Activated T-helper 2 cell treated with anti-CD3 and anti-CD28 coated beads, Interferon-gamma antibody, Interleukin-2, Interleukin-4, amounts not matched to agents 10 μg/mL and 5 μg/mL and 100 μg/mL, durations not matched to agents 14 hours and 24 hours and 36 hours (primary cell): Measurements from ENCODE around the gene SYTL3. TPM values are rescaled to one million over a fixed set of nuclear protein-coding genes. Genes with fewer than 3 reads are reported as not detected.

ENCODE experiments used
- DNase-seq: peaks from one replicate; pipeline ENCODE4 v3.0.0; 2021; ENCODE audit warnings: low spot score
- H3K27ac Mint-ChIP-seq: one replicate; pipeline ENCODE4 v1.8.0; 2021; ENCODE audit warnings: mixed read lengths
- H3K27me3 Mint-ChIP-seq: one replicate; pipeline ENCODE4 v1.8.0; 2021; ENCODE audit warnings: low read depth, mixed read lengths
- H3K36me3 Mint-ChIP-seq: one replicate; pipeline ENCODE4 v1.8.0; 2021; ENCODE audit warnings: low read depth, mixed read lengths
- H3K4me1 Mint-ChIP-seq: one replicate; pipeline ENCODE4 v1.8.0; 2021; ENCODE audit warnings: low read depth, mixed read lengths
- H3K4me3 Mint-ChIP-seq: one replicate; pipeline ENCODE4 v1.8.0; 2021; ENCODE audit warnings: low read depth, mild to moderate bottlenecking, moderate library complexity, mixed read lengths
- H3K9me3 Mint-ChIP-seq: one replicate; pipeline ENCODE4 v1.8.0; 2021; ENCODE audit warnings: mixed read lengths
- intact Hi-C: fragments of 100-400 bp; cut with micrococcal nuclease; formaldehyde crosslinking; loops from one replicate; pipeline ENCODE4 v1.15.1; 2023
- total RNA-seq: library from RNA; stranded (reverse); gene quantifications from 2 replicates; pipeline ENCODE4 v1.2.3, GENCODE V29; 2022

The SYTL3 gene
- total RNA-seq, 1 donor from 2014 or later: 232 TPM

DNA sequence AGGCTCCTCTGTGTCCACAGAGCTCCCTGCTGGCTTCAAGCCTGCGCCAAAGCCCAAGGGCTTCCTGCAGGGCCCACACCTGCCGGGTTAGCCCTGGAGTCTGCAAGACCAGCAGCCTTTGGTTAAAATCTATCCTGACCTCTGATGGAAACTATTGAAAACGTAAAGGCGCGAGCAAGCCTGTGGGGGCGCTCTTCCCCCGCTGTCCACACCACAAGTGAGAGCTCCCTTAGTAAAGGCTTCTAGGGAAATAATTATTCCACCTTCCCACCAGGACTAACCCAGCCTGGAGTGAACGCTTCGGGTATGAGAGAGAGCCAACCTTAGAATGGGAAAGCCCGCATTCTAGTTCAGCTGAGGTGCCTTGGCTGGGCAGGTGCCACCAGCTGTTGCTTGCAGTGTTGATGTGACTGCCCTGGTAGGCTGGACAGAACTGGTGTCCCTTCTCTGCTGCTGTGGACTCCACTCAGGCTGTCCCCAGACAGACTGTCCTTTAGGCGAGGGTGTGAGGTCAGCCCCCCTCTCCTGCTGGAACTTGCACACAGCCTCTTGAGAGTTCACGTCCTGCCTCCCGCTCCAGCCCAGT, 68.7 kb downstream of the SYTL3 start:
- peaks cover 88% of the 10 kb centered on the region for H3K36me3 Mint-ChIP-seq
- no peaks in the 10 kb centered on the region for H3K27me3 Mint-ChIP-seq
- DNase-seq: no peak
- no peak overlapping the region for H3K27ac Mint-ChIP-seq
- intact Hi-C loops: no loop called here
- no peak overlapping the region for H3K4me3 Mint-ChIP-seq
- H3K9me3 Mint-ChIP-seq: no peaks in the 10 kb centered on the region
- H3K4me1 Mint-ChIP-seq: peaks cover 56% of the 10 kb centered on the region

DNA sequence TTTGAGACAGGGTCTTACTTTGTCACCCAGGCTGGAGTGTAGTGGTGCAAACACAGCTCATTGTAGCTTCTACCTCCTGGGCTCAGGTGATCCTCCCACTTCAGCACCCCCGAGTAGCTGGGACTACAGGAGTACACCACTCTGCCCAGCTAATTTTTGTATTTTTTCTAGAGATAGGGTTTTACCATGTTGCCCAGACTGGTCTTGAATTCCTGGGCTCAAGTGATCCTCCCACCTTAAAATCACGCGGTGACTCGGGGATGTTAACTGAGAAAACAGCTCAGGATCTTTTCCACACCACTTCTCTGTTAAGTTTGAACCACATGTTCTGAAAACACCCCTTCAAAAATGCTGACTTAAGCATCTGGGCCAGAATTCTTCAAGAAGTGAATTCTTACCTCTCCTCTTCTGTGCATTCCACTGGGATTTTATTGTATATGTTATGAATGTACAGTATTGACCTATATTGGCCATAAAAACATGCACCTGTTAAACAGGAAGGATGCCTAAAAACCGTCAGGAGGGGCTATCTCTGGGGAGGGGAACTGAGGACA, 72.4 kb downstream of the SYTL3 start:
- H3K4me3 Mint-ChIP-seq: no peak overlapping the region
- peaks cover 87% of the 10 kb centered on the region for H3K36me3 Mint-ChIP-seq
- no peak for DNase-seq

DNA sequence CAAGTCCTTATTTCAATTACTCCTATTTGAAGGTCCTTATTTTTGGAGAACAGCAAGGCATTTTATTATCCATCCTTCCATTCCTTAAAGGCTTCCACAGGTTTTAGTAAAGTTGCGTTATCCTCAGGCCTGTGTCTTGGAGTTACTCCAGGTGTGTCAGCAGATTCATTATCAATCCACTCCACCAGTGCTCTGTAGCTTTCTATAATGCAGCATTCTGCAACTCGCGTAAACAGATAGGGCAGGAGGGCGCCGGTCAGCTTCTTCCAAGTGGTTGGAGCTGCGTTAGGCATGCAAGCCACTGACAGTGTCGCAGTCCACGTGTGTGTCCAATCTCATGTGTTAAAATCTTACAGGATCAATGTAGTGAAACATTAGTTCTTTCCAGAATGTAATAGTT, 75.8 kb downstream of the SYTL3 start:
- H3K27ac Mint-ChIP-seq: no peak overlapping the region
- peaks cover 13% of the 10 kb centered on the region for H3K4me1 Mint-ChIP-seq
- intact Hi-C loops: no loop called here
- no peak for DNase-seq
- H3K27me3 Mint-ChIP-seq: no peaks in the 10 kb centered on the region
- H3K36me3 Mint-ChIP-seq: peaks cover 84% of the 10 kb centered on the region
- H3K9me3 Mint-ChIP-seq: no peaks in the 10 kb centered on the region
- H3K4me3 Mint-ChIP-seq: no peak overlapping the region

More for the DNA sequence above, 72.4 kb downstream of the SYTL3 start:
- Mint-ChIP-seq H3K27ac (no peak overlapping the region), H3K9me3 (no peaks in the 10 kb centered on the region), H3K4me1 (peaks cover 37% of the 10 kb centered on the region), H3K27me3 (no peaks in the 10 kb centered on the region)
- intact Hi-C loops: no loop called here

DNA sequence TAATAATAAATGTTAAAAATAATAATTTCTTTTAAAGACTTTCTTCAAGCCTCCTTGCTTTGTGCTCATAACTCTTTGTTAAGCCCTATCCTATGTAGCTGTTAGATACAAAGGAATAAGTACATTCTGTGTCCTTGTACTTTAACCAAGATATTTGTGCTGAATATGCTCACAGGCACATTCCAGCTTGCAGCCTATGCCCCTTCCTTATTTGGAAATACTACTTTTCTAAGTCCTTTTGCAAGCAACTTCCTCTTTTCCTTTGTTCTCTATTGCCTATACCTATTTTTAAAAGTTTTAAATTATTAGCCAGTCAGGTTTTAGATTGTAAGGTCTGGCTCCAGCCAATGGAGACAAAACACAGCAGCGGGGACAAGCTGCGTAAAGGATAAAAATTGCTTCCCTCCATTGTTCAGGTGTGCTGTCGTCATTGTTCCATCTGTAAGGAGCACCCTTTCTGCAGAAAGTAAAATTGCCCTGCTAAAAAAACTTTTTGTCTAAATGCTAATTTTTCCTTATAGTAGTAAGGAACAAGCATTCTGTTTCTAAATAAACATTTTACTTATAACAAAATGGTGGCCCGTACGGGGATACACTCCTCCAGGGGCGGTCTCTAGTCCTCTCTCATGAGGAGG, 80.2 kb downstream of the SYTL3 start:
- peaks cover 89% of the 10 kb centered on the region for H3K36me3 Mint-ChIP-seq
- intact Hi-C loops: no loop called here
- H3K4me1 Mint-ChIP-seq: peaks cover 8% of the 10 kb centered on the region
- H3K27ac Mint-ChIP-seq: no peak overlapping the region
- H3K4me3 Mint-ChIP-seq: no peak overlapping the region
- no peak for DNase-seq
- no peaks in the 10 kb centered on the region for H3K27me3 Mint-ChIP-seq
- no peaks in the 10 kb centered on the region for H3K9me3 Mint-ChIP-seq

DNA sequence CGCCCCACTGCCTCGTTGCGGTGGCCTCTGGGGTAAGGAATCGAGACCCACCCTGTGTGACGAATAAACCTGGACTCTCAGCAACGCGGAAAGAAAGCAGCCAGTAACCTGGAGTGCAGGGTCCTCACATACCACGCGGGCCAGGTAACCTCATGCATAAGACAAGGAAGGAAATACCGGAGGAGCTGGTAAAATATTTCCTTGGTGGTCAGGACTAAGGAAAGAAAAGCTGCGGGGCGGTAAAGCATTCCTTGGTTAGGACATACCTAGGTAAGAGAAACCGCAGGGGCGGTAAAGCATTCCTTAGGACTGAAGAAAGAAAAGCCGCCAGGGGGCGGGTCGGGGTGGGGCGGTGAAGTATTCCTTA, 80.7 kb downstream of the SYTL3 start:
- intact Hi-C loops: no loop called here
- no peak overlapping the region for H3K27ac Mint-ChIP-seq
- DNase-seq: no peak
- peaks cover 11% of the 10 kb centered on the region for H3K4me1 Mint-ChIP-seq
- H3K36me3 Mint-ChIP-seq: peaks cover 88% of the 10 kb centered on the region
- H3K4me3 Mint-ChIP-seq: no peak overlapping the region
- no peaks in the 10 kb centered on the region for H3K27me3 Mint-ChIP-seq
- H3K9me3 Mint-ChIP-seq: no peaks in the 10 kb centered on the region

DNA sequence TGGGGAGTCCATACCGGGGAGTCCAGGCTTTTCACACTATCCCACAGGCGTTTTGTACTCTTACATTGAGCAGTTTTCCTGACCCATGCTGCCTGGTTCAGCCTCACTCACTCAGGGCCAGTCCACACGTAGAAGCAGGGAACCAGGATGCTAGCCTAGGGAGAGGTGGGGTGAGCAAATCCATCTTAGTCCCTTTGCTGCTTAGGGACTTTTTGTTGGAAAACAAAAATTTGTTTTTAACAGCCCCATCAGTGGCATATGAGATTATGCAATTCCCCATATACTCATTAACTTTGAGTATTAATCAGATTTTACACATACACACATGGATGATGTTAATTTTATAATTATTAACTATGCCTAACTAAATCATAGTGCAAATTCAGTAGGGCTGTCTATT, 85.2 kb downstream of the SYTL3 start:
- Mint-ChIP-seq H3K36me3 (peaks cover 95% of the 10 kb centered on the region), H3K4me1 (peaks cover 15% of the 10 kb centered on the region), H3K9me3 (peaks cover 19% of the 10 kb centered on the region), H3K4me3 (no peak overlapping the region), H3K27me3 (no peaks in the 10 kb centered on the region), H3K27ac (no peak overlapping the region)
- no peak for DNase-seq
- intact Hi-C loops: no loop called here

DNA sequence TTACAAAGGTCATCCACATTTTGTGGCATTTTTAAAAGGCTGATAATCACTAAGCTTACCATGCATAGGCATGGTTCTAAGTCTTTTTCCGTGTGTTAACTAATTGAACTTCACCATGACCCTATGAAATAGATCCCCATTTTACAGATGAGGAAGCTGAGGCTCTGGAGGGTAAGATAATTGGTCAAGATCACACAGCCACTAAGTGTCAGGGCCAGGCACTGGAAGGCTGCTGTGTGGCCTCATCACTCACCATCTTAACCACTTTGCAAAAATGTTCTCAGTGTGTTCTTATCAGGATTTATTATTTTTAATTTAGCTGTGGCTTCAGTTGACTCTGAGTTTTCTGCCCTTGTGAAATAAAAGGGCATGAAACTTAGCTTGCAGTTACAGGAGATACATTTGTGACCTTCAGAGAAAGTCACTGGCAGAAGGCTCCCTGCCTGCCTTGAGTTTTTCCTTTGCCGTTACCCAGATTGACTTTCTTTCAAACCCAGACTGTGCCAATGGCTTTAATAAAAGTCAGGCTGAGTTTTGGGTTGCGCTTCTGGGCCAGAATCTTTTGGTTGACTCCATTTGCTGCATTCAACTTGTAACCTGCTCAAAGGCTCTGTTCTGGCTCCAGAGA, 87.3 kb downstream of the SYTL3 start:
- no peaks in the 10 kb centered on the region for H3K27me3 Mint-ChIP-seq
- peaks cover 19% of the 10 kb centered on the region for H3K9me3 Mint-ChIP-seq
- H3K4me3 Mint-ChIP-seq: no peak overlapping the region
- H3K27ac Mint-ChIP-seq: no peak overlapping the region
- intact Hi-C loops: no loop called here
- H3K36me3 Mint-ChIP-seq: peaks cover 94% of the 10 kb centered on the region
- DNase-seq: no peak
- H3K4me1 Mint-ChIP-seq: peaks cover 15% of the 10 kb centered on the region

DNA sequence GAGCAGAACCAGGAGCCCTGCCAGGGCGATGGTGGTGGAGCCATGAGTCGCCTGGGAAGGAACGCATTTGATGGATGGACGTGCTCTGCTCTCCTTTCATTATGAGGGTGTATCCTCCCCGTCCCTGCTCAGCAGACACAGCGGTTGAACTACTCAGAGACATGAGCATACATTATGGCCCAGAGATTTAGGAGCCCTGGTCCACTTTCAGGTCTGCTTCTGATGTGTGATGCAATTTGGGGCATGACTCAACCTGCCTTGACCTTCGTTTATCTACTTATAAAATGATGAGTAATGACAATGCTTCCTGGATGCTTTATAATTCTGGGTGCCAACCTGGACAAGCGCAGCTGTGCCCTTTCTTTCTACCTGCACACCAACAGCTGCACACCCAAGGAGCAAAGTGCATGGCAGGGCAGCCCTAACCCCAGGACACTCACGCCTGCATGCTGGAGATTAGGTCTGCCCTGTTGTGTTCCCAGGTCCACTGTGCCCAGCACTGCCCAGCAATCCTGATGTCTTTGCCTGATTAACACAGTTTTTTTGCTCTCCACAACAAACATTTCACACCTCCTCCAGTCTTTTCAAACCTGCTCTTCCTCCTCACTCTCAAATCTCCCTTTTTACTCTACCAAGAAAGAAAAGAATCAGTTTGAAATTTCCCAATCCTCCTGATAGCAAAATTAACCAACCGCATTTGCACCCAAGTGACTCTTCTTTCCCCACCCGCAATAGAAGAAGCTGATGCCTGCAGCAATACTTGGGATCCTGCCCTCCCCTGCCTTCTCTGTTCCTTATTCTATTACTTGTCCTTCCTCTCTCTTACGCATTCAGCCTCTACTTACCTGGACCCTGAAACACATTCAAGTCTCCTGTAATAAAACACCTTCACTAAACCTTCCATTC, 88.1 kb downstream of the SYTL3 start:
- no peak for DNase-seq
- intact Hi-C loops: no loop called here
- Mint-ChIP-seq H3K4me1 (peaks cover 15% of the 10 kb centered on the region), H3K27me3 (no peaks in the 10 kb centered on the region), H3K36me3 (peaks cover 92% of the 10 kb centered on the region), H3K4me3 (no peak overlapping the region), H3K27ac (peak overlapping the region; percentile 8), H3K9me3 (peaks cover 19% of the 10 kb centered on the region)

DNA sequence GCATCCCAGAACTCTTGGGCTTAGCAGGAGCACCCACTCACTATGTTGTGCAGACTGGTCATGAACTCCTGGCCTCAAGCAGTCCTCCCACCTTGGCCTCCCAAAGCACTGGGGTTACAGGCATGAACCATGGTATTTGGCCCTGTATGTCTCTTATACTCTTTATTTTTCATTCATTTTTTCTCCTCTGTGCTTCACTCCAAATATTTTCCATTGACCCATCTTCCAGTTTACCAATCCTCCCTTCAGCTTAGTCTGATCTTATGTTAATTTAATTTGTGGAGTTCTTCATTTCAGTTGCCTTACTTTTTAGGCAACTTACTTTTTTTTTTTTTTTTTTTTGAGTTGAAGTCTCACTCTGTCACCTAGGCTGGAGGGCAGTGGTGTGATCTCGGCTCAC, 89.8 kb downstream of the SYTL3 start:
- peaks cover 19% of the 10 kb centered on the region for H3K9me3 Mint-ChIP-seq
- no peak overlapping the region for H3K4me3 Mint-ChIP-seq
- intact Hi-C loops: no loop called here
- H3K27me3 Mint-ChIP-seq: no peaks in the 10 kb centered on the region
- H3K36me3 Mint-ChIP-seq: peaks cover 90% of the 10 kb centered on the region
- no peak for DNase-seq
- H3K4me1 Mint-ChIP-seq: peaks cover 11% of the 10 kb centered on the region
- no peak overlapping the region for H3K27ac Mint-ChIP-seq

- Mint-ChIP-seq H3K27ac (no peak overlapping the region), H3K4me1 (peaks cover 3% of the 10 kb centered on the region), H3K9me3 (peaks cover 18% of the 10 kb centered on the region), H3K27me3 (no peaks in the 10 kb centered on the region), H3K36me3 (peaks cover 87% of the 10 kb centered on the region), H3K4me3 (no peak overlapping the region)
- DNase-seq: no peak
- intact Hi-C loops: no loop called here
Measured at GRCh38 chr6:158743033-158743651, 93.3 kb downstream of the SYTL3 start.

DNA sequence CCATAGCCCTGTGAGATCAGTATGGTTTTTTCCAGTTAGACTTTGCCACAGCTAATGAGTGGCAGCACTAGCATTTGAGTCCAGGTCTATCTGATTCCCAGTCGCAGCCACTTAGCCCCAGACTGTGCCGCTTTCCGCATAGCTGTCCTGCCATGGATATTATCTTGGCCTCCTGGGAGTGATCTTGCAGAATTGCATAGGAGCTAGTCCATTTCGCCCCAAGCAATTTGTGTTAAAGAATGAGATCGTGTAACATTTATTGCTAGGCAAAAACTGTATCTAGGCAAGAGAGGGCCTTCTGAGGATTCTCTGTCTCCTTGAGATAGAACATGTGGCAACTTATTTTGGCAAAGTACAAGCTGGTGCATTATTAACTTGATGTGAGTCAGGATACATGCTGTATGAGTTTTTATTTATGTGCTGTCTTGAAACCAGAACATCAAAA, 95.2 kb downstream of the SYTL3 start:
- H3K4me3 Mint-ChIP-seq: no peak overlapping the region
- no peaks in the 10 kb centered on the region for H3K4me1 Mint-ChIP-seq
- no peak for DNase-seq
- H3K27me3 Mint-ChIP-seq: no peaks in the 10 kb centered on the region
- H3K27ac Mint-ChIP-seq: no peak overlapping the region
- H3K36me3 Mint-ChIP-seq: peaks cover 83% of the 10 kb centered on the region
- no peaks in the 10 kb centered on the region for H3K9me3 Mint-ChIP-seq
- intact Hi-C loops: no loop called here

DNA sequence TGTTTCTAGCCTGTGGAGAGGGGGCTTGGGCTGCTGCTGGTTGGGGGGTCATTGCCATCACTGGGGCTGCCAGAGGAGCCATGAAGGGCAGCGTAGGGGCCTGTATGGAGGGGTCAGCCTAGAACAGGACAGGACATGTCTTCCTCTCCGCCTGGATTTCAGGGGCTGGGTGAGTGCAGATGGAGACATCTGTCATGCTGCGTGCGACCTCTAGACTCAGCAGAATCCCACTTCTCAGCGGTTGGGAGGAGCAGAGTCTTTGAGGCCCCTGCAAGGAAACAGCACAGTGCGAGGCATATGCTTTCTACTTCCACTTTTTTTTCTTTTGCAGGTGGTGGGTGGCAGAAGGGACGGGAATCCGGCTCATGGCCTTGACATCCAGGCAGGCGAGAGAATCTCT, 101.4 kb downstream of the SYTL3 start:
- intact Hi-C loops: no loop called here
- no peaks in the 10 kb centered on the region for H3K27me3 Mint-ChIP-seq
- H3K9me3 Mint-ChIP-seq: no peaks in the 10 kb centered on the region
- no peak overlapping the region for H3K27ac Mint-ChIP-seq
- H3K4me3 Mint-ChIP-seq: no peak overlapping the region
- H3K4me1 Mint-ChIP-seq: no peaks in the 10 kb centered on the region
- DNase-seq: no peak
- peaks cover 80% of the 10 kb centered on the region for H3K36me3 Mint-ChIP-seq
